Keratinocyte (primary cell): ENCODE data around the gene PRDM10. TPM values are rescaled to one million over a fixed set of nuclear protein-coding genes. Genes with fewer than 3 reads are reported as not detected.
"Not testable (repeated sequence)": the region's sequence is repeated elsewhere in the genome, so short reads cannot be mapped to it uniquely, and the experiment has no call there.

Experiments used
- DNase-seq: peaks from one replicate; pipeline ENCODE4 v3.0.0-alpha.2; 2011; ENCODE audit warnings: low read depth, missing footprints, low spot score
- FAIRE-seq: peaks from 2 replicates; lab custom pipeline; 2011; peaks lifted over from hg19 to GRCh38; lab: Jason Lieb, UNC
- H2AFZ ChIP-seq: 2 replicates; pipeline ENCODE4 v1.6.0; 2012; ENCODE audit warnings: low read length, control low read depth, inconsistent platforms; ENCODE audit not compliant: control insufficient read depth
- H3K27ac ChIP-seq: 2 replicates; pipeline ENCODE4 v1.5.1; 2011; ENCODE audit warnings: low read length; ENCODE audit not compliant: control insufficient read depth, insufficient read depth
- H3K27me3 ChIP-seq: 3 replicates; pipeline ENCODE4 v1.6.0; 2011; ENCODE audit warnings: low read length; ENCODE audit not compliant: control insufficient read depth, insufficient read depth; ENCODE audit errors: extremely low read depth
- H3K36me3 ChIP-seq, 2 experiments: 2 replicates in 1 of 2; 3 replicates in 1 of 2; pipeline ENCODE4 v1.5.1; 2011; ENCODE audit warnings: low read length in 2 of 2, mild to moderate bottlenecking in 1 of 2; ENCODE audit not compliant: control insufficient read depth in 2 of 2, insufficient read depth in 2 of 2; ENCODE audit errors: extremely low read depth in 1 of 2
- H3K4me1 ChIP-seq: 3 replicates; pipeline ENCODE4 v1.5.1; 2011; ENCODE audit warnings: low read length; ENCODE audit not compliant: control insufficient read depth, insufficient read depth; ENCODE audit errors: extremely low read depth
- H3K4me2 ChIP-seq: 3 replicates; pipeline ENCODE4 v1.6.0; 2011; ENCODE audit warnings: low read depth, low read length; ENCODE audit not compliant: control insufficient read depth, insufficient read depth; ENCODE audit errors: extremely low read depth
- H3K4me3 ChIP-seq, 3 experiments: fragments of 200-600 bp in 1 of 3; sonication (generic) in 1 of 3; 2 replicates in 2 of 3; 3 replicates in 1 of 3; pipeline ENCODE4 v1.5.1; 2011 to 2016; ENCODE audit warnings: low read length in 3 of 3, mild to moderate bottlenecking in 3 of 3, control low read depth in 2 of 3, inconsistent platforms in 1 of 3, low read depth in 1 of 3, mixed read lengths in 1 of 3, mixed run types in 1 of 3, moderate library complexity in 1 of 3; ENCODE audit not compliant: control insufficient read depth in 2 of 3, insufficient read depth in 2 of 3; ENCODE audit errors: extremely low read depth in 1 of 3
- H3K79me2 ChIP-seq: 2 replicates; pipeline ENCODE4 v1.6.0; 2012; ENCODE audit warnings: low read length; ENCODE audit not compliant: control insufficient read depth, insufficient read depth
- H3K9ac ChIP-seq: 3 replicates; pipeline ENCODE4 v1.6.0; 2011; ENCODE audit warnings: low read length; ENCODE audit not compliant: control insufficient read depth, insufficient read depth; ENCODE audit errors: extremely low read depth
- H3K9me1 ChIP-seq: 3 replicates; pipeline ENCODE4 v1.6.0; 2011; ENCODE audit warnings: low read length; ENCODE audit not compliant: control insufficient read depth, insufficient read depth; ENCODE audit errors: extremely low read depth
- H3K9me3 ChIP-seq: 2 replicates; pipeline ENCODE4 v1.5.1; 2012; ENCODE audit warnings: low read depth, low read length; ENCODE audit not compliant: control insufficient read depth
- H4K20me1 ChIP-seq: 3 replicates; pipeline ENCODE4 v1.6.0; 2011; ENCODE audit warnings: low read length; ENCODE audit not compliant: control insufficient read depth, insufficient read depth; ENCODE audit errors: extremely low read depth
- EZH2 ChIP-seq: IDR thresholded peaks from one replicate; pipeline ENCODE4 v1.6.1; 2012; ENCODE audit warnings: inconsistent platforms, mild to moderate bottlenecking, low read length, moderate library complexity
- dilution Hi-C: fragments of 300-500 bp; cut with MboI; formaldehyde crosslinking; loops from one replicate; pipeline ENCODE4 v1.7.0; 2020; ENCODE audit warnings: low sequenced_read_pairs; ENCODE audit not compliant: extremely low pct_ligation_motif_present
- polyA plus RNA-seq, 5 experiments: library from polyadenylated mRNA; depleted of rRNA in 3 of 5; stranded (reverse) in 3 of 5; stranded (forward) in 1 of 5; unstranded in 1 of 5; fragments of >200 nt; gene quantifications; 1 replicate in 1 of 5; 2 replicates in 3 of 5; 3 replicates in 1 of 5; pipeline versions ENCODE4 v1.2.1 to v1.2.3, GENCODE V29; 2011 to 2012; ENCODE audit warnings: missing spikeins in 2 of 5, low read depth in 1 of 5, low replicate concordance in 1 of 5
- TF ChIP-seq, protein P1 (sequence below), 3 experiments: IDR thresholded peaks in 1 of 3; conservative IDR thresholded peaks in 1 of 3; optimal IDR thresholded peaks in 1 of 3; 2 replicates in 2 of 3; 3 replicates in 1 of 3; pipeline versions ENCODE3 to v1.5.1; 2011; ENCODE audit warnings: low read length in 3 of 3, mild to moderate bottlenecking in 3 of 3, moderate library complexity in 2 of 3, control low read depth in 1 of 3, inconsistent platforms in 1 of 3; ENCODE audit not compliant: insufficient read depth in 2 of 3; ENCODE audit errors: extremely low read depth in 1 of 3

Gene PRDM10
- polyA plus RNA-seq, 1 donor (not counting 4 experiments of a cell fraction or from before 2014, with no cell fraction given): 4.7 TPM

DNA sequence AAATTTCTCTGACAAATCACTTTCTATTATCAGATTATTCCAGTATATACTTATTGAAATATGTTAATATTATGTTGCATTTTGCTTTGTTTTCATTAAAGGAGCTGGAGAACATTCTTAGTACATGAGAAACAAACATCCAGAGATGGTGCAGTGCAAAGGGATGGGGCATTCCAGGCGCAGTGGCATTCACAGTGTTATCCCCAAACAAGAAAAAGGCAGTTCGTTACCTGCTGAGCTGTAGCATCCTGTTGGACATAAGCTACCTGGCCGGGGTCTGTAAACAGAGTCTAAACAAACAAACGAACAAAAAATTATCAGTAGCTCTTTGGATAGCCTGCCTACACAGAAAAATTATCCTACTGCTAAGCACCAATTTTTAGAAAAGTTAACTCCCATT, 47.4 kb downstream of the PRDM10 start:
- H4K20me1 ChIP-seq: no peaks in the 10 kb centered on the region
- H3K79me2 ChIP-seq: no peaks in the 10 kb centered on the region
- TF ChIP-seq EZH2: no peak
- H3K27me3 ChIP-seq: no peaks in the 10 kb centered on the region
- H3K4me2 ChIP-seq: no peak overlapping the region
- H3K27ac ChIP-seq: no peak overlapping the region
- no peak overlapping the region for H3K9ac ChIP-seq
- no peak for DNase-seq
- FAIRE-seq: no peak
- peaks cover 3% of the 10 kb centered on the region for H3K4me1 ChIP-seq
- H2AFZ ChIP-seq: no peak overlapping the region
- peaks cover 0 to 6% of the 10 kb centered on the region in 2 experiments for H3K36me3 ChIP-seq
- no peaks in the 10 kb centered on the region for H3K9me1 ChIP-seq
- H3K9me3 ChIP-seq: no peaks in the 10 kb centered on the region
- dilution Hi-C loops: no loop called here
- H3K4me3 ChIP-seq: no peak overlapping the region

DNA sequence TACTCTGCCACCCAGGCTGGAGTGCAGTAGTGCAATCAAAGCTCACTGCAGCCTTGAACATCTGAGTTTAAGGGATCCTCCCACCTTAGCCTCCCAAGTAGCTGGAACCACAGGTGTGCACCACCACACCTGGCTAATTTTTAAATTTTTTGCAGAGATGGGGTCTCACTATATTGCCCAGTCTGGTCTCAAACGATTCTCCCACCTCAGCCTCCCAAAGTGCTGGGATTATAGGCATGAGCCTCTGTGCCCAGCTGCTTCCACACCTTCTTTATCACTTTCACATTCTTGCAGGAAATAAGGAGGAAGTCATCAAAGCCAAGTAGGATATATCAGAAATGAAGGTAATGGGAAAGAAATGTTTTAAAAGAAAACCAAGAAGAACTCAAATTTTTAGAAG, 47.9 kb downstream of the PRDM10 start:
- H3K79me2 ChIP-seq, H3K9ac ChIP-seq, FAIRE-seq, H3K36me3 ChIP-seq, H3K27ac ChIP-seq, H3K4me2 ChIP-seq, H3K9me1 ChIP-seq, H3K4me3 ChIP-seq, DNase-seq, H4K20me1 ChIP-seq, H3K27me3 ChIP-seq, dilution Hi-C loops, H3K4me1 ChIP-seq, H2AFZ ChIP-seq, H3K9me3 ChIP-seq: not testable (repeated sequence)

DNA sequence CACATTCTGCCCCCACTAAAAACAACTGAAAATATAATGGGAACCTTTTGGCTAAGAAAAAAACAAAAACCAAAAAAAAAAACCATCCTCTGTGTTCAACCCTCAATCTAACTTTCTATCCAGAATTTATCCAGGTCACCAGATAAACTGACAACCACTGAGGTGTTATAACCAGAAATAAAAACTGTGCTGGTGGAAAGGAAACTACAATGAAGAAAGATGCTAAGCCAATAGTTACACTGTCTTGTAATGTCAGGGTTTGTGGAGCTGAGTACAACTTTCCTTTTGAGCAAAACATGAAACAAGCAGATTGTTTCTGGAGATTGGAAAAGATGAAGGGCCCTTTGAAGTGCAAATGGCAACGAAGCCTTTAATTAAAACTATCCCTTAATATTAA, 50.8 kb downstream of the PRDM10 start:
- H3K9me1 ChIP-seq: no peaks in the 10 kb centered on the region
- H3K4me2 ChIP-seq: no peak overlapping the region
- H3K4me3 ChIP-seq: no peak overlapping the region
- no peaks in the 10 kb centered on the region for H3K79me2 ChIP-seq
- H4K20me1 ChIP-seq: no peaks in the 10 kb centered on the region
- no peaks in the 10 kb centered on the region for H3K4me1 ChIP-seq
- DNase-seq: no peak
- TF ChIP-seq, protein P1, sequence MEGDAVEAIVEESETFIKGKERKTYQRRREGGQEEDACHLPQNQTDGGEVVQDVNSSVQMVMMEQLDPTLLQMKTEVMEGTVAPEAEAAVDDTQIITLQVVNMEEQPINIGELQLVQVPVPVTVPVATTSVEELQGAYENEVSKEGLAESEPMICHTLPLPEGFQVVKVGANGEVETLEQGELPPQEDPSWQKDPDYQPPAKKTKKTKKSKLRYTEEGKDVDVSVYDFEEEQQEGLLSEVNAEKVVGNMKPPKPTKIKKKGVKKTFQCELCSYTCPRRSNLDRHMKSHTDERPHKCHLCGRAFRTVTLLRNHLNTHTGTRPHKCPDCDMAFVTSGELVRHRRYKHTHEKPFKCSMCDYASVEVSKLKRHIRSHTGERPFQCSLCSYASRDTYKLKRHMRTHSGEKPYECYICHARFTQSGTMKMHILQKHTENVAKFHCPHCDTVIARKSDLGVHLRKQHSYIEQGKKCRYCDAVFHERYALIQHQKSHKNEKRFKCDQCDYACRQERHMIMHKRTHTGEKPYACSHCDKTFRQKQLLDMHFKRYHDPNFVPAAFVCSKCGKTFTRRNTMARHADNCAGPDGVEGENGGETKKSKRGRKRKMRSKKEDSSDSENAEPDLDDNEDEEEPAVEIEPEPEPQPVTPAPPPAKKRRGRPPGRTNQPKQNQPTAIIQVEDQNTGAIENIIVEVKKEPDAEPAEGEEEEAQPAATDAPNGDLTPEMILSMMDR (optimal IDR thresholded peaks at IDR 0.05 in 1 of 3, IDR thresholded peaks at IDR 0.05 in 1 of 3, conservative IDR thresholded peaks at IDR 0.05 in 1 of 3; ENCODE audit: extremely low read depth in 1 of 3, insufficient read depth in 2 of 3, low read length in 3 of 3): no peak
- TF ChIP-seq EZH2: no peak
- dilution Hi-C loops: no loop called here
- no peak overlapping the region for H2AFZ ChIP-seq
- FAIRE-seq: no peak
- H3K27ac ChIP-seq: no peak overlapping the region
- H3K27me3 ChIP-seq: no peaks in the 10 kb centered on the region
- no peak overlapping the region for H3K9ac ChIP-seq
- H3K36me3 ChIP-seq: peaks cover 2 to 3% of the 10 kb centered on the region in 2 experiments
- H3K9me3 ChIP-seq: no peaks in the 10 kb centered on the region
